GM21825 (cell line): ENCODE measurements around the gene CNIH2.
"Not testable (repeated sequence)": the region's sequence is repeated elsewhere in the genome, so short reads cannot be mapped to it uniquely, and the experiment has no call there.

Experiments
- ATAC-seq: cut with Tn5 transposase; IDR thresholded peaks from one replicate; pipeline ENCODE4 v1.9.1; 2021; ENCODE audit warnings: mild to moderate bottlenecking, moderate library complexity; ENCODE audit not compliant: unreplicated experiment

The CNIH2 gene

GRCh38 chr11:66313321-66314185 lies 35.6 kb downstream of the CNIH2 start:
- ATAC-seq = no peak

DNA sequence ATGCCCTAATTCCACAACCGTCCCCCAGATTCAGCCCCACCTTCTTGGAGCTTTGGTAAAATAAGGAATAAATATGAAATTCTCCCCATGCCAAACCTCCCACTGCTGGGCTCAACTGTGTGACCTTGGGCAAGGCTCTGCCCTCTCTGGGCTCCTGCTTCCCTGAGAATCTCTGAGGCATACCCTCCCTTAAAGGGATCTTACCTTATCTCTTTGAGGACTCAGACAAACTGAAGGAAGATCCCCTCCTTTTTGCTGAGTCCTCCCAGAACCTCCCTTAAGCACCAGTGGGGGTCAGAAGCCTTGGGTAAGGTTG lies 36.2 kb downstream of the CNIH2 start:
- ATAC-seq = no peak

DNA sequence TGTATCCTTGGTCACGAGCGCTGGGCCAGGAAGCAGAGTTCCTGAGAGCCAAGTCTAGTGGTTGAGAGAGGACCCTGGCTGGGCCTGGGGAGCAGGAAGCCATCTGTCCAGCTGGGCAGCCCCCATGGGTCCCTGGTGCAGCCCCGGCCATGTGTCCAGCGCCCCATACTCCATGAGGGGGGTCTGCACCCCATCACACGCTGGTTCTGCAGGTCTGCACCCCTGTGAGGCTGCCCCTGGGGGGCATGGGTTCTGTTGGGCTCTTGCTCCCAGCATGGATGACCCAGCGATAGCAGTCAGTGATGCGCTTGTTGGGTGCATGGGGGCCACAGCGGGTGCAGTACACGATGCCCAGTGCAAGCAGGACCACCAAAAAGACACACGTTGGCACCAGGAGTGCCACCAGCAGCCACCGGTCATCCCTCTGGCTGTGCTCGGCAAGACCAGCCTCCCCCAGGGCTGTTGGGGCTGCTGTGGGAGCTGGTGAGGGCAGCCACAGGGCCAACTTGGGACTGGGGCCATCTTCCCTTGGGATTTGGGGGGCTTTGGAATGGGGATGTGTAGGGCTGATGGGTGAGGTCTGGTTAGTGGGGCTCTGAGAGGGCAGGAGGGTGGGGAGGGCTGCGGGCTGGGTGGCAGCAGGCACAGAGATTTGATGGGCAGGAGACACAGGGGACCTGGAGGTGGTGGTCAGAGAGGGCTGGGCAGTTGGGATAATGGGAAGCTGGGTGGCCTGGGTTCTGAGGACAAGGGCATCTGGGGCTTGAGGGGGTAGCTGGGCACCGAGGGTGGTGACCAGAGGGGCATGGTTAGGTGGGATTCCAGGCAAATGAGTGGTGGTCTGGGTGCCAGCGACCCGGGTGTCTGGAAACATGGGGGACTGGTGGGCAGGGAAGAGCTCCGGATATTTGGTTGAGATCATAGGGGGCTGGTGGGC lies 36.9 kb downstream of the CNIH2 start:
- ATAC-seq = no peak

GRCh38 chr11:66315498-66315885 lies 37.5 kb downstream of the CNIH2 start:
- no peak for ATAC-seq

DNA sequence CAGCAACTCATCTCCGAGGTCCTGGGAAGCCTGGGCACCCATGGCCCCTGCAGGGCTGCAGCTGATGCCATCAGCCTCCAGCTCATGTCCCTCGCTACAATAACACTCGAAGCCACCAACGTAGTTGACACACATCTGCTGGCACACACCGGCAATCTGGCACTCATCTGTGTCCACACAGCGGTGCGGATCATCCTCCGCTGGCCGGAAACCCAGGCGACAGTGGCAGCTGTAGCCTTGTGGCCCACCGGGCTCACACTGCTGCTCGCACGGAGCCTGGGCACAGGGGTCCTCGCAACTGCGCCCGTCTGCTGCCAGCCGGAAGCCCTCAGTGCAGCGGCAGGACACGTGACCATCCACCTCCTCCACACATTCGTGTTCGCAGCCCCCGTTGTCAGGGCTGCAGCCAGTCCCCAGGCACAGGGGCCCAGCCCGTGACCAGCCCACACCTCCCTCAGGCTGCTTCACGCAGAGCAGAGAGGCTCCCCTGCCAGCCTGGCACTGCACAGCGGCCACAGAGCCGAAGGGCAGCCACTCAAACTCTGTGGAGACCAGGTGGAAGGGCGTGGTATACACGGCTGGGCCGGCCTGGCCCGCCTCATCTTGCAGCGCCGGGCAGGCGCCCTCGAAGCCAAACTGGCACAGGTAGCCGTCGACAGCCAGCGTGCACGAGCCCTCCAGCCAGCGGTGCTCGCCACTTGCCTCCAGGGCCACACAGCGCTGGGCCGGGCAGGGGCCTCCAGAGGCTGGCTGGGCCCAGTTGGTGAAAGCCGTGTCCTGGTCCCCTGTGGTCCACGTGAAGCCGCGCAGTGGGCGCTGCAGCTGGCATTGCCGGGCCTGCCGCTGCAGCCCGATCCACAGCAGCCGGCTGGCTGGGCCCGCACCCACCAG lies 38.2 kb downstream of the CNIH2 start:
- no peak for ATAC-seq

GRCh38 chr11:66316849-66317251 lies 38.9 kb downstream of the CNIH2 start, which contains the start of gene CD248:
CD248 (minus strand) TSS chr11:66317044; CDS start chr11:66317027, 17 bp downstream.
- no peak for ATAC-seq

GRCh38 chr11:66317322-66317722 lies 39.3 kb downstream of the CNIH2 start:
- no peak for ATAC-seq

- no peak for ATAC-seq
These were observed 40.0 kb downstream of the CNIH2 start for GRCh38 chr11:66317723-66318599.

- ATAC-seq = no peak
These were observed 40.6 kb downstream of the CNIH2 start for GRCh38 chr11:66318600-66318970.

DNA sequence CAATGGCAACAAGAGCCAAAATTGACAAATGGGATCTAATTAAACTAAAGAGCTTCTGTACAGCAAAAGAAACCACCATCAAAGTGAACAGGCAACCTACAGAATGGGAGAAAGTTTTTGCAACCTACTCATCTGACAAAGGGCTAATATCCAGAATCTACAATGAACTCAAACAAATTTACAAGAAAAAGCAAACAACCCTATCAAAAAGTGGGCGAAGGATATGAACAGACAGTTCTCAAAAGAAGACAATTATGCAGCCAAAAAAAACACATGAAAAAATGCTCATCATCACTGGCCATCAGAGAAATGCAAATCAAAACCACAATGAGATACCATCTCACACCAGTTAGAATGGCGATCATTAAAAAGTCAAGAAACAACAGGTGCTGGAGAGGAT lies 42.3 kb downstream of the CNIH2 start:
- not testable (repeated sequence) for ATAC-seq

DNA sequence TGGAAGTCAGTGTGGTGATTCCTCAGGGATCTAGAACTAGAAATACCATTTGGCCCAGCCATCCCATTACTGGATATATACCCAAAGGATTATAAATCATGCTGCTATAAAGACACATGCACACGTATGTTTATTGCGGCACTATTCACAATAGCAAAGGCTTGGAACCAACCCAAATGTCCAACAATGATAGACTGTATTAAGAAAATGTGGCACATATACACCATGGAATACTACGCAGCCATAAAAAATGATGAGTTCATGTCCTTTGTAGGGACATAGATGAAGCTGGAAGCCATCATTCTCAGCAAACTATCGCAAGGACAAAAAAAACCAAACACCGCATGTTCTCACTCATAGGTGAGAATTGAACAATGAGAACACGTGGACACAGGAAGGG lies 42.8 kb downstream of the CNIH2 start:
- ATAC-seq = not testable (repeated sequence)

DNA sequence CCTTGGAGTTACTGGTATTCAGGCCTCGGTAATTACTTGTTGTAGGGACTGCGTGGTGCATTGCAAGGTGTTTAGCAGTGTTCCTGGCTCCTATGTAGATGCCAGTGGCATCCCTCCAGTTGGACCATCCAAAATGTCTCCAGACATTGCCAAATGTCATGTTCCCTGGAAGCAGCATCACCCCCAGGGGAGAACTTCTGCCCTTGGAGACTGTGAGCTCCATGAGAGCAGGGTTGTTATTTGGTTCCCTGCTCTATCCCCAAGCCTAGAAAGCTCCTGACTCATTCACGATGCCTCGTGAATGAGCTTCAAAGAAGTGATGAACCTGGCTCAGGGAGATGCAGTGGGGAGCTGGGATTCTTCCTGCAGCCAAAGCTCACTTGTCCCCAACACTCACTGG lies 43.6 kb downstream of the CNIH2 start:
- no peak for ATAC-seq

- no peak for ATAC-seq
These were observed 44.9 kb downstream of the CNIH2 start for GRCh38 chr11:66322732-66323427.

GRCh38 chr11:66323684-66324083 lies 45.7 kb downstream of the CNIH2 start:
- ATAC-seq = no peak

DNA sequence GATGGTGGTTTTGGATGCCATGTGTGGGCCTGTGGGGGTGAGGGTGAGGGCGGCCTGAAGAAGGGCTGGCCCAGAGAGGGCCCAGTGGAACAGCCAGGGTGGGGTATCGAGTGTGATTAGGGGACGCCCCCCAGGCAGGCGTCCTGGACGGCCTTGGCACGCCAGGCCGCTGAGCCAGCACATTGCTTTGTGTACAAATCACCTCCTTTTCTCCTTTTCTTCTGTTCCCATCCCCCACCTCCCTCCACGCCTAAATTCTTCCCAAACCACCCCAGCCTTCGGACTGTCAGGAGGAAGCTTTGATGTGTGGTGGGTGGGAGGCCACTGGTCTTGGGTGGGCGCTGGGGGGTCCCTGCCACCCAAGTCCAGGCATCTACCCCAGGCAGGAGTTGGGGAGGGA lies 46.7 kb downstream of the CNIH2 start:
- ATAC-seq = no peak

DNA sequence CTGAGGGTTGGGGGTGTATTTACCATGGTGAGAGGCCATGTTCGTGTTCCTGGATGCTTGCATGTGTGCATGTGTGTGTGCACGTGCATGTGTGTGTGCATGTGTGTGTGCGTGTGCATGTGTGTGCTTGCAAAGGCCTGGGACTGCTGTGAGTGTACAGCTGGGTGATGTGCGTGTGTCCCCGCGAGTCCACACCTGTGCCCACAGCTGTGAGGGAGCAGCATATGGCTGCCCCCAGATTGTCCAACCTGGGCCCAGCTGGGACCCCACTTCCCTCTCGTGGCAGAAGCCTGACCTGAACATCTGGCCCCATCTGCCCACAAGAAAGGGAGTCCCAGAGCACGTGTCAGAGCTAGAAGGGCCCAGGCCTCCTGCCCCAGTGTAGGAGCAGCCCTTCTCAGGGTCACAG lies 47.3 kb downstream of the CNIH2 start:
- no peak for ATAC-seq

- ATAC-seq = no peak
These were observed 48.5 kb downstream of the CNIH2 start for GRCh38 chr11:66326261-66327111.
